IPS DF 19.7 (cell line): ENCODE data around the gene MATN3.

ENCODE experiments used
- DNase-seq: peaks from one replicate; pipeline ENCODE4 v3.0.0-alpha.2; 2013; ENCODE audit warnings: low read depth, low spot score

MATN3 gene

GRCh38 chr2:20035955-20036666, 23.6 kb upstream of the MATN3 start:
- DNase-seq: no peak

GRCh38 chr2:20034821-20035220, 22.4 kb upstream of the MATN3 start:
- no peak for DNase-seq

GRCh38 chr2:20034218-20034617, 21.8 kb upstream of the MATN3 start:
- DNase-seq: no peak

- DNase-seq: no peak
Observed at GRCh38 chr2:20033322-20033721, 20.9 kb upstream of the MATN3 start.

- DNase-seq: no peak
Observed at GRCh38 chr2:20030224-20030623, 17.8 kb upstream of the MATN3 start.

- DNase-seq: no peak
Observed at GRCh38 chr2:20027705-20028434, 15.4 kb upstream of the MATN3 start.

- no peak for DNase-seq
Observed at GRCh38 chr2:20027260-20027677, 14.8 kb upstream of the MATN3 start.

- DNase-seq: no peak
Observed at GRCh38 chr2:20025065-20025786, 12.8 kb upstream of the MATN3 start.

GRCh38 chr2:20023688-20024087, 11.2 kb upstream of the MATN3 start:
- DNase-seq: no peak

- DNase-seq: no peak
Observed at GRCh38 chr2:20021405-20022009, 9.0 kb upstream of the MATN3 start.

- no peak for DNase-seq
Observed at GRCh38 chr2:20019747-20020146, 7.3 kb upstream of the MATN3 start.

GRCh38 chr2:20018601-20019152, 6.2 kb upstream of the MATN3 start:
- no peak for DNase-seq

GRCh38 chr2:20016346-20016745, 3.9 kb upstream of the MATN3 start:
- no peak for DNase-seq

- no peak for DNase-seq
Observed at GRCh38 chr2:20015482-20016083, 3.1 kb upstream of the MATN3 start.

- no peak for DNase-seq
Observed at GRCh38 chr2:20013126-20013849, 820 bp upstream of the MATN3 start.

GRCh38 chr2:20012032-20012281, 511 bp downstream of the MATN3 start:
- DNase-seq: no peak

GRCh38 chr2:20011276-20012031, 1.0 kb downstream of the MATN3 start:
- DNase-seq: no peak

GRCh38 chr2:20008703-20009102, 3.8 kb downstream of the MATN3 start:
- no peak for DNase-seq

GRCh38 chr2:20005891-20006470, 6.5 kb downstream of the MATN3 start:
- no peak for DNase-seq

GRCh38 chr2:20005067-20005627, 7.3 kb downstream of the MATN3 start:
- DNase-seq: no peak
